ENCODE measurements around the gene FTL.

Gene FTL

DNA sequence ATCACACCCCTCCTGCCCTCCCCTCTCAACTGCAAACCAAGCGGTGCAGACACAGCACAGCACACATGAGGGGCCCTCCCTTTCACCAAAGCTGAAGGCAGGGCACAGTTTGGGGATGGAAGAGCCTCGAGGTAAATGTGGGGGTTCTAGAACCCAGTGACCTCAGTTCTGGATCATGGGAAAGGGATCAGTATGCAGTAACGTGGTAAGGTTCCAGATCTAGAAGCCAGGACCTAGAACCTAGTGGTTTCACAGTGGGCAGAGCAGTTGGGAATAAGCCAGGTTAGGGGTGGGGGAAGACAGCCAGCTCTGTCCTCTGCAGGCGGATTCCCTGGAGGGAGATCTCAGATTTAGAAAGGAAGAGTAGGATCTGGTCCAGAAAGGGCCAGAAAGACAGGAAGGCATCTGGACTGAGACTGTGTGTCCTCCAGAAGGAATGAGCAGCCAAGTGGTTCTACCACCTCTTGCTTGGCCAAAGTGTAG lies 3.1 kb downstream of the FTL start:
- no peaks in the 10 kb centered on the region for H3K9me3 ChIP-seq (ENCODE audit: control insufficient read depth, insufficient read depth, low read length)
- peaks cover 61% of the 10 kb centered on the region for H3K4me1 ChIP-seq (ENCODE audit: control insufficient read depth, low read length)
- H3K4me2 ChIP-seq (ENCODE audit: low read length) = peak overlapping the region; percentile 30
- no peaks in the 10 kb centered on the region for H3K27me3 ChIP-seq (ENCODE audit: control insufficient read depth, low read length)
- peaks cover 54% of the 10 kb centered on the region for H3K36me3 ChIP-seq (ENCODE audit: control insufficient read depth, low read length)
- peaks cover 13% of the 10 kb centered on the region for H3F3A ChIP-seq (ENCODE audit: control insufficient read depth, insufficient read depth)
- H3K9me2 ChIP-seq (replicated peaks; ENCODE audit: control insufficient read depth, low read length) = no peaks in the 10 kb centered on the region
- H3K79me2 ChIP-seq (ENCODE audit: control insufficient read depth, low read length) = peaks cover 29% of the 10 kb centered on the region
- H3K4me3 ChIP-seq (ENCODE audit: low read length) = no peak overlapping the region
- TF ChIP-seq, protein P1, sequence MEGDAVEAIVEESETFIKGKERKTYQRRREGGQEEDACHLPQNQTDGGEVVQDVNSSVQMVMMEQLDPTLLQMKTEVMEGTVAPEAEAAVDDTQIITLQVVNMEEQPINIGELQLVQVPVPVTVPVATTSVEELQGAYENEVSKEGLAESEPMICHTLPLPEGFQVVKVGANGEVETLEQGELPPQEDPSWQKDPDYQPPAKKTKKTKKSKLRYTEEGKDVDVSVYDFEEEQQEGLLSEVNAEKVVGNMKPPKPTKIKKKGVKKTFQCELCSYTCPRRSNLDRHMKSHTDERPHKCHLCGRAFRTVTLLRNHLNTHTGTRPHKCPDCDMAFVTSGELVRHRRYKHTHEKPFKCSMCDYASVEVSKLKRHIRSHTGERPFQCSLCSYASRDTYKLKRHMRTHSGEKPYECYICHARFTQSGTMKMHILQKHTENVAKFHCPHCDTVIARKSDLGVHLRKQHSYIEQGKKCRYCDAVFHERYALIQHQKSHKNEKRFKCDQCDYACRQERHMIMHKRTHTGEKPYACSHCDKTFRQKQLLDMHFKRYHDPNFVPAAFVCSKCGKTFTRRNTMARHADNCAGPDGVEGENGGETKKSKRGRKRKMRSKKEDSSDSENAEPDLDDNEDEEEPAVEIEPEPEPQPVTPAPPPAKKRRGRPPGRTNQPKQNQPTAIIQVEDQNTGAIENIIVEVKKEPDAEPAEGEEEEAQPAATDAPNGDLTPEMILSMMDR (IDR thresholded peaks at IDR 0.05; ENCODE audit: low read depth, low read length, poor library complexity, severe bottlenecking) = no peak
- TF ChIP-seq EZH2phosphoT487 (IDR thresholded peaks at IDR 0.05; ENCODE audit: borderline replicate concordance, low read length) = no peak
- H4K20me1 ChIP-seq (ENCODE audit: control insufficient read depth, insufficient read depth, low read depth, low read length) = no peaks in the 10 kb centered on the region
- peak overlapping the region; percentile 68; the same call in 1 of the 2 replicates for H3K27ac ChIP-seq (ENCODE audit: low read depth, low read length)

DNA sequence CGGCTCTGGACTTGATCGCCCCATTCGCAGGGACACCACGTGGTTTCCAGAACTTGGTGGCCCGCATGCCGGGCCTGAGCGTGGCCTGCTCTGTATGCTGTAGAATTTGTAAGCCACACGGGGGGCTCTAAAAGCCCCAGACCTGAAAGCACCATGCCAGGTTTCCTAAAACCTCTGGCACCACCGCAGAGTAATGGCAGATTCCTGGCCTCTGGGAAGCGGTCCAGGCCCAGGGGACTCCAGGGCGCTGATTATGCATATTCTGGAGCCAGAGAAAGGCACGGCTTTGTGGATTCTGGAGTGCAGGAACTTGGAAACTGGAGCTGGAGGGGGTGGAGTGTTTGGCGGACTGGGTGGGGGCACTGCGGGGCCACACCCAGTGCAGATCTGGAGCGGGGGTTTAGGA lies 3.7 kb downstream of the FTL start:
- Histone ChIP-seq H3K4me2 (ENCODE audit: low read length) (no peak overlapping the region), H3K4me3 (ENCODE audit: low read length) (no peak overlapping the region), H4K20me1 (ENCODE audit: control insufficient read depth, insufficient read depth, low read depth, low read length) (no peaks in the 10 kb centered on the region), H3F3A (ENCODE audit: control insufficient read depth, insufficient read depth) (peaks cover 13% of the 10 kb centered on the region), H3K9me3 (ENCODE audit: control insufficient read depth, insufficient read depth, low read length) (no peaks in the 10 kb centered on the region), H3K4me1 (ENCODE audit: control insufficient read depth, low read length) (peaks cover 55% of the 10 kb centered on the region), H3K27ac (ENCODE audit: low read depth, low read length) (no peak overlapping the region), H3K36me3 (ENCODE audit: control insufficient read depth, low read length) (peaks cover 56% of the 10 kb centered on the region), H3K79me2 (ENCODE audit: control insufficient read depth, low read length) (peaks cover 23% of the 10 kb centered on the region), H3K9me2 (replicated peaks; ENCODE audit: control insufficient read depth, low read length) (no peaks in the 10 kb centered on the region), H3K27me3 (ENCODE audit: control insufficient read depth, low read length) (no peaks in the 10 kb centered on the region)
- TF ChIP-seq, protein P1 (IDR thresholded peaks at IDR 0.05; ENCODE audit: low read depth, low read length, poor library complexity, severe bottlenecking) = no peak
- TF ChIP-seq EZH2phosphoT487 (IDR thresholded peaks at IDR 0.05; ENCODE audit: borderline replicate concordance, low read length) = no peak

GRCh38 chr19:48969276-48970138 lies 4.4 kb downstream of the FTL start:
- Histone ChIP-seq H3K4me2 (ENCODE audit: low read length) (no peak overlapping the region; the same call in 1 of the 2 replicates), H3K4me3 (ENCODE audit: low read length) (no peak overlapping the region), H3K36me3 (ENCODE audit: control insufficient read depth, low read length) (peaks cover 61% of the 10 kb centered on the region), H3K27me3 (ENCODE audit: control insufficient read depth, low read length) (no peaks in the 10 kb centered on the region), H3K27ac (ENCODE audit: low read depth, low read length) (no peak overlapping the region), H3K9me3 (ENCODE audit: control insufficient read depth, insufficient read depth, low read length) (no peaks in the 10 kb centered on the region), H3K4me1 (ENCODE audit: control insufficient read depth, low read length) (peaks cover 48% of the 10 kb centered on the region), H3K79me2 (ENCODE audit: control insufficient read depth, low read length) (peaks cover 17% of the 10 kb centered on the region), H3K9me2 (replicated peaks; ENCODE audit: control insufficient read depth, low read length) (no peaks in the 10 kb centered on the region), H4K20me1 (ENCODE audit: control insufficient read depth, insufficient read depth, low read depth, low read length) (no peaks in the 10 kb centered on the region), H3F3A (ENCODE audit: control insufficient read depth, insufficient read depth) (peaks cover 13% of the 10 kb centered on the region)
- TF ChIP-seq EZH2phosphoT487 (IDR thresholded peaks at IDR 0.05; ENCODE audit: borderline replicate concordance, low read length) = no peak
- TF ChIP-seq, protein P1 (IDR thresholded peaks at IDR 0.05; ENCODE audit: low read depth, low read length, poor library complexity, severe bottlenecking) = no peak
